GM15510 (cell line): ENCODE data around the gene HORMAD2.

Source experiments
- POLR2A ChIP-seq: IDR thresholded peaks from 3 replicates; pipeline ENCODE4 v1.6.1; 2011; ENCODE audit warnings: borderline replicate concordance; ENCODE audit not compliant: insufficient read length; ENCODE audit errors: extremely low read depth

HORMAD2 gene, protein sequence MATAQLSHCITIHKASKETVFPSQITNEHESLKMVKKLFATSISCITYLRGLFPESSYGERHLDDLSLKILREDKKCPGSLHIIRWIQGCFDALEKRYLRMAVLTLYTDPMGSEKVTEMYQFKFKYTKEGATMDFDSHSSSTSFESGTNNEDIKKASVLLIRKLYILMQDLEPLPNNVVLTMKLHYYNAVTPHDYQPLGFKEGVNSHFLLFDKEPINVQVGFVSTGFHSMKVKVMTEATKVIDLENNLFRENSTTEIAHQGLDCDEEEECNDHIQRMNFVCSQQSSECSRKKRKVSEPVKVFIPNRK

DNA sequence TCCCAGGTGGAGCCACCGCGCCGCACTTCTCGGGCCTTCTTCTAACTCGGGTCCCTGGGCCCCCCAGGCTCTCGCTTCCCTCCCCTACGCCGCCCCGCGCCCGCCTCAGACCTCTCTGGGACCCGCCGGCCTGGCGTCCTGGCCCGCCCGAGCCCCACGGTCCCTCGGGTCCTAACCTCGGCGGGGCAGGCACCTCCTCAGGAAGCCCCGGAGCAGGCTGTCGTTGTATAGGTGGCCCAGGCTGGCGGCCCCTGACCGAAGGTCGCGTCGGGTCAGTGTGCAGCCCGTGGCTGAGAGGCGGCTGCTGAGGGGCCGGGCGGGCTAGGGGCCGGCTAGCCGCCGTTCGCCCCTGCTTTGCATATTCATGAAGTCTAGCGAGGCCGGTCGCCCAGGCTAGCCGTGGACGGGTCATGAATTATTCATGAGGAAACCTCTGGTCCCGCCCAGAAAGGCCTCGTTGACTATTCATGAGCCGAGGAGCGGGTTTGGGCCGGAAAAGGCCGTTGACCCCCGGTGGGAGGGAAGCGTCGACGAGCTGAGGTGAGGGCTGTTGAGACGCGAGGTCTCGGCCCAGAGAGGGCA, at the start of gene HORMAD2:
TSS of gene HORMAD2 (plus strand) at position 513 of the 582 bp plus-strand sequence. CDS start 13,489 bp downstream, outside the sequence.
- TF ChIP-seq POLR2A: no peak

DNA sequence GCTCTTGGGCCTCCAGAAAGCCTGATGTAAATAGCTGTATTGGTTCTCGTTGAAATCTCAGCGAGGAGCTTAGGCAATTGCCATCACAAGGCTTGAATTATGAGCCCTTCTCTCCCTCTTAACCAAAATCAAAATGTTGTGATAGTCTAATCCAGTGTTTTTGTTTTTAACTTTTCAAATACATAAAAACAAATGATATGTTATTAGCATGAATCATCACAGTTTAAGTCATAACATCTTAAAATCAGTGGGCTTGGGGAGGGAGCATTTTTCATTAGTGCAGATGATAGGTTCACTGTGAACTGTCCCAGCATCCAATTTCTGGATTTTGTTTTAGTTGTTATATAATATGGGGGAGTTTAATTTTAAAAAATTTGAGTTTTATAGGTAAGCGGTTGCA, 48.9 kb upstream of the HORMAD2 start:
- TF ChIP-seq POLR2A: no peak

DNA sequence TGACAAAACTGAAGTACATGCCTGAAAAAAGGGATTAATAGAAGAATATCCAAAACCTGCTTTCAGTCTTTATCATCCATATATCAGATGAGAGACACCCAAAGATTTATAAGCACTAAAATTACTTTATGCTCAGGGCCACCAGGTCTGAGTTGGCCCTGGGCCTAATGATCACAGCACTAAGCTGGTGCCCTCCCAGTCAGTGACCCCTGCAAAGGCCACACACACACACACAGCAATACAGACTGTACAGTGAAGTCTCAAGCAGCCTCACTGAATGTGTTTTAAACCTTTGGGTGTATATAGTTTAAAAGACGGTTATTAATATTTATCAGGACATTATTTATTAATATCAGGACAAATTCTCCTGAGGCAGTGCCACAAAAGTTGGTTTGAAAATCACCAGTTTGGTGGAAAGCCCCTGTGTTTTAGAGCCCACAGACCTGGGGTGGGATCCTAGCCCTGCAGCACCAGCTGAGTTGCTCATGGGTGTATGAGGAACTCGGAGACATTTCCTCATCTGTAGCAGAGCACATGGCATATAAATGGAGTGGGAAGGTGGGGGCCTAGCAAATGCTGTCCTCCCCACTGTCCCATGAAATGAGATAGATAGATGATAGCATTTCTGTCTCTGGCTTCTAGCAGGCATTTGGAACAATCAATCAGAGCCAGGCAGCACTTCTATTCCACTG, 48.4 kb upstream of the HORMAD2 start:
- TF ChIP-seq POLR2A: no peak

DNA sequence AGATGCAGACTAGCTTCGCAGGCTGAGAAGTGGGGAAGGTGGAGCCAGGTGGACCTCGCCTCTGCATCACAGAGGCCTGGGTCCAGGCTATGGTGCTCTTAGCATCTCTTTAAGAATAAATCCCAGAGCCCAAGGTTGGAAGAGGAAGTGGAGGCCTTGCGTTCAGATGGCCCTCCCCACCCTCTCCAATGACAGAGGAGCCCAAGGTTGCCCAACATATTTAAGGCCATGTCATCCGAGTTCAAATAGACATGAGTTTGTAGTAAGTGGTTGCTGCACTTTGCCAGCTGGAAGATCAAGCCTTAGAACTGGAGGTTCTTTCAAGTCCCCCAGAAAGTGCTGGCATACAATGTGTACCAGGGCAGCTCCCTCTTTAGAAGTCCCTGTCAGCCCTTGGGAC, 47.1 kb upstream of the HORMAD2 start:
- TF ChIP-seq POLR2A: no peak

DNA sequence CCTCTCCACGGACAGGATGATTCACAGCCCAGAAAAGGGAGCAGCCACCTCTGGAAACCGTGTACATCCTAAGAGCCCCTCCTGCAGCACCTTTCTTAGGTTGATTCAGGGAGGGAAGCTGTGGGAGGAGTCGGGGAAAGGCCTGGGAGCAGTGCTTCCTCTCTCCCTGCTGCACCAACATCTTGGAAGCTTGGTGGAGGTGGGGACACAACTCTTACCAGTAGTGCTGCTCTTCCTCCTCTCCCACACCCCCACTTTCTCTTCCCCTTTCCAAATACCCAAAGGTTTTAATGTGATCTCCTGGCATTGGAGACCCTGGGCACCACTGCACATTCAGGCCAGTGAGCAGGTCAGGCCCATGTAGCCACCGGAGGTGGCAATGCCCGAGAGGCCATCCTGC, 46.4 kb upstream of the HORMAD2 start:
- no peak for TF ChIP-seq POLR2A

DNA sequence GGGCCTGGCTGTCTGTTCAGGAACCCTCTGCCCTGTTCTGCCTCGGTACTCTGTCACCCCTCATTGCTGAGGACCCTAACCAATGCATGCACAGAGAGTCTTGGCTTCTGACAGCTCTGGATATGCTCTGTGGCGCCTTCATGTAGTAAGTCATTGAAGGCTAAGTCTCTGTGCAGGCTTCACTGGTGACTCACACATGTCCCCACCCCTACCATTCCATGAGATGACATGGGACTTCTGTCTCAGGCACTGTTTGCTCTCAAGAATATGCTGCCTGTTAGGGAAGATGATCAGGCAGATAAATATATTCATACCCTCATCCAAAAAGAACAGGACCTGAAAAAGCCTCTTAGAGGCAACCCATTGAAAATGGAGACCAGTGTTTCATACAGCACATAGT, 43.6 kb upstream of the HORMAD2 start:
- no peak for TF ChIP-seq POLR2A

DNA sequence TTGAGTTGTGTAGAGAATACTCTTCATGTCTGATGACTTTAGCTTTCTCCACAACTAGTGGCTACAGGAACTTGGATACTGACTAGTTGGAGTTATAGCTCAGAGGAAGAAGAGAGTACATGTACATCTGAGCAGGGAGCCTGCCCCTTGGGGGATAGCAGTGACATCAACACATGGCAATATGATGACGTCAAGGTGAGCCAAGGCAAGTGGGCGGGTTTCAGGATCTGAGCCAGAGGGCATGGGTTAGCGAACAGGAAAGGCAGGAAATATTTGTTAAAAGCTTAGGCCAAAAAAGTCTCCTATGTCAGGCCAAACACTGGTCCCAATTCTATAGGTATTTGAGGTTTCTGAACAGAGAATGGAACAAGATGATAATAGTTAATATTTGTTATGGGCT, 42.0 kb upstream of the HORMAD2 start:
- TF ChIP-seq POLR2A: no peak

DNA sequence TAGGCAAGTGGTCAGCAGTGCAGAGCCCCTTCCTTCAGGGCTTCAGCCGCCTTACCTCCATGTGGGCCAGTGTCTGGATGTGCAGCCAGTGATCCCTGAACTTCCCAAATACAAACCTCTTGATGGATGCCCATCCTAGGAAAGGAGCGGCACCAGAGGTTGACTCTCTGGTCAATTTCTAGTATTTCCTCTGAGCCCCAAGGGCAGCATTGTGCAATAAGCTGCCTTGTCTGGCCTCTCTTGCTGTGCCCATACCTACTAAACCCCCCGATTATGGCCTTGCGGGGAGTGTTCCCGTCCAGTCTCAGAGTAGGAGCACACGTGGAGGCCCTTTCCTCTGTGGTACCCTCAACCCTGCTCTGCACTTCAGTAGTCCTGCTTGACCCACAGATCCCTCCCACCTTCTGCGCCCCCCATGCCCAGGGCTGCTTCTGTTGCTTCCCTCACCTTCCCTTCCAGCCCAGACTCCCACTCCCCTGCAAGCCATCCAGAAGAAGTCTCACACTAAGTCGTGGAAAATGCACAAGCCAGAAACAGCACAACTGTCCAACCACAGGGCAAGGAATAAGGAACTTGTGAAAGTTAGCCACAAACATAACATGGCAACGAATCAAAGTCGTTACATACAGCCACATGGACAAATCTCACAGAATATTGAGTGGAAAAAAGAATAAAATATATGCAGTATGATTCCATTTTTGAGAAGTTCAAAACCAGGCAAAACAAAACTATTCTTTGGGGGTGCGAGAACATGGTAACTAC, 39.6 kb upstream of the HORMAD2 start:
- no peak for TF ChIP-seq POLR2A

DNA sequence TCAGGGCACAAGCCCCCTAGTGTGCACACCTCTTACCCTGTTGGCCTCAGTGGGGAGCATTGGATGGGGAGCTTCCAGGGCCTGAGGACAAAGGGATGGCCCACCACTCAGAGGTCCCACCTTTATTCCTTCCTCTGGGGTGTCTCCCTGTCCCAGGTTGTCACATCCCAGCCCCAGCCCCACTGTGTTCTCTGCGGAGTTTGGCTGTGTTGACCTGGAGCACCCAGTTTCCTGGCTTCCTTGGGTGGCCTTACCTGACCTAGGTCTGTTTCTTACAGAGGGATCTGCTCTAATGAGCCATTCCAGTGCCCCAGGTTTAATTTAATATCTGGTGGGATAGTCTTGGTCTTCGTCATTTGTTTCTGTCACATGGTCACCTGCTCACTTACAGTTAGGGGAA, 38.8 kb upstream of the HORMAD2 start:
- no peak for TF ChIP-seq POLR2A

DNA sequence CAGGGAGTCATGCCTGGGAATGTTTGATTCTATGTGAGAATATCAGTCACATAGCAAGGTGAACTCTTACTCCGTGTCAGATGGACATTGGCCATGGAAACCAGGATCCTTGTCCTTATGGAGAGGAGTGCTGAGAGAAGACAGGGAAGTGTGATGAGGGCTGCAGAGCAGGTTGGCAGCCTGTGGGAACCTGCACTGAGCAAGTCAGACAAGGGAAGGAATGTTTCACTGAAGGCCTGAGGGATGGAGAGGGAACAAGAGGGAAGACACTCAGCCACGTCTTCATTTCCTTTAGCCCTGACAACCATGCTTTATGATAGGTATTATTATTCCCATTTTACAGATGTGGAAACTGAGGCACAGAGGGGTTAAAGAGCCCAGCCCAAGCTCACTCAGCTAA, 38.4 kb upstream of the HORMAD2 start:
- TF ChIP-seq POLR2A: no peak

DNA sequence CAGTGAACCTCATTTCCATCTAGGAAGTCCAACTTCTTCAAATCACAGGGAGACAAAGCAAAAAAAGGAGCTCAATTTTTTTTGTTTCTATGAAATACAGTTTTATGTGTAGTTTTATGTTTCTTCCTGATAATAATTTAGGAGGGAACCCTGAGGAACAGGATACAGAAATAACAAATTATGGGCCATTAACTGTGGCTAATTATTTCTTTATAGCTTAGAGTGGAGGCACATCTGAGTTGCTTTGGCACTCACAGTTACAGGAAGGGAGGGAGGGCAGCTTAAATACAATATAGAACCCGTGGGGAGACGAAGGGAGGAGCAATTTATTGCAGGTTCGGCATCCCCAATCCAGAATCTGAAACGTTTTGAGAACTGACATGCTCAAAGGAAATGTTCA, 37.1 kb upstream of the HORMAD2 start:
- no peak for TF ChIP-seq POLR2A

DNA sequence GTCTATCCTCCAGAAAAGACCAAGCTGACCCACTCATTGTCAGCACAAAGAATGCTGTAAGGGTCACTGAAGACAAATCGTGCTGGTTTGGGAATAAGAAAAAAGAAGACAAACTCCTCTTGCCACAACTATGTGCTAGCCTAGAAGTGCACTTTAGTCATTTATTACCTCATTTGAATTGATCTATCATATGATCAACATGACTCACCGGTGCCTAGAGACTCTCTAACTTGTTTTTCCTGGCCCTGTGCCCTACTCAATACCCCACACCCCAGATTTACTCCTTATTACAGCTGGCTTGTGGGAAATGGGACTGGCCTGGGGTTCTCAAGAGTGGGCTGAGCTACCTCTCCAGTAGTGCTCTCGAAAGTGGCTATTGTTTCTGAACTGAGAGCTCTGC, 35.9 kb upstream of the HORMAD2 start:
- TF ChIP-seq POLR2A: no peak

DNA sequence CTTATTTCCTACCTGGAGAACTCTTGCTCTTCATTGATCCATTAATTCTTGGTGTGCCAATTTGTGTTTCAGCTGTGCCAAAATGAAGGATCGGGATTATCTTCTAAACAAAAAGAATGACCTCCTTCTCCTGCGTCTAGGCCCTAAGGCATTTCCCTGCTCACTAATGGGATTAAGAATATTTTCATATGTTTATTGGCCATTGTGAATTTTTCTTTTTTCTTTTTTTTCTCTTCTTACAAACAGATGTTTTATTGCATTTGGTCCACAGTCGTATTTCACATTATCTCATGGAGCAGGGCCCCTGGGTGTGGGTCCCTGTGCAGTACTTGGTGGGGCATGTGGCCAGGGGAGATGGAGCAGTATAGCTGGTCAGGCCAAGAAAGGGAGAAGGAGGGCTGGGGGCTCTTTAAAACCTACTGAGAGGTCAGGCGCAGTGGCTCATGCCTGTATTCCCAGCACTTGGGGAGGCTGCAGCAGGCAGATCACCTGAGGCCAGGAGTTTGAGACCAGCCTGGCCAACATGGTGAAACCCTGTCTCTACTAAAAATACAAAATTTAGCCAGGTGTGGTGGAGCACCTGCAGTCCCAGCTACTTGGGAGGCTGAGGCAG, 35.3 kb upstream of the HORMAD2 start:
- TF ChIP-seq POLR2A: no peak

DNA sequence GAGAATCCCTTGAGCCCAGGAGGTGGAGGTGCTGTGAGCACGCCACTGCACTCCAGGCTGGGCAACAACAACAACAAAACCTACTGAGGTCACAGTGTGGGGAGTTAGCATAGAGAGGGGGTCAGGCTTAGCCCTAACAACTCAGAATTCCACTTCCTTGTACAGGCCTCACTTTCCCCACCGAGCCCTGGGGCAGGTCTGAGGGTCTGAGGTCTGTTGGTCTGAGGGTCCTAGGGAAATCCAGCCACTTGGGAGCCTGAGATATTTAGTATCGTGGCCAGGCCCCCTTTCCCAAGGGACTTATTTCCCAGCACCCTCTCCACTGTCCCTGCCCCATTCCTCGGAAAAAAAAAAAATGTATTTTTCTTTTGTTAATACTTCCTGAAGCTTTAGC, 34.8 kb upstream of the HORMAD2 start:
- TF ChIP-seq POLR2A: no peak
